ENCODE results near the gene PALLD.
"Not testable (repeated sequence)": the region's sequence is repeated elsewhere in the genome, so short reads cannot be mapped to it uniquely, and the experiment has no call there.

Gene PALLD

GRCh38 chr4:168920441-168921065, 423.7 kb downstream of the PALLD start:
- DNase-seq: no peak

DNA sequence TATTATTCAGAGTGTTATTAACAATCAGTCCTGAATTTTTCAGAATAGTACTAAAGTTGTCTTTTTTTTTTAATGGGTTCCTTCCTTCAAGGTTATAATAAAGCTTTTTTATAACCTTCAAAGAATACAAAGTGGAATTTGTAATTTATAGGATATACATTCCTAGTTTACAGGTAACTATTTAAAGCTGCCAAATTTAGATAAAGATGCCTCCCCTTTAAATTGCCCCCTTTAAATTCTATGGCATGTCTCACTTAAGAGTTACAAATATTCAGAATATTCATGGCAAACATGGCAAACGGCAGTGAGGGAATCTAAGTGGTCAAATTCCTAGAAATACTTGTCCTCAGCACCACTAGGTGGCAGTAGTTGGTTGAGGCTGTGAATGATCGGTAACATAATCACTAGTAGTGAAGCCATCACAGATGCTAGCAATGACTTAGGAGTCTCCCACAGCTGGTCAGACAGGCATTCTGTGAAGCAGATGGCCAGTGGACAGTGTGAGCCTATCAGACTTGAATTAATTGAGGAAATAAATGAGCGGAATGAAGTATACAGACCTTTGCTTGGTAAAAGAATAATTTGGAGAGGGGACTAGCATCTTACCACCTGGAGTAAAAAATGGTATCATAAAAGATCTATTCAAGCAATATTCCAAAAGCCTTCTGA, 426.8 kb downstream of the PALLD start:
- DNase-seq: peak; percentile 78 to 89 (median 80)

GRCh38 chr4:168924667-168925066, 427.8 kb downstream of the PALLD start:
- no peak for DNase-seq

- DNase-seq: no peak
Observed at GRCh38 chr4:168925789-168926490, 429.1 kb downstream of the PALLD start.

GRCh38 chr4:168928346-168928745, 431.5 kb downstream of the PALLD start:
- DNase-seq: no peak

- DNase-seq: no peak
Observed at GRCh38 chr4:168928875-168929274, 432.0 kb downstream of the PALLD start.

GRCh38 chr4:168930413-168931196, 433.8 kb downstream of the PALLD start:
- no peak for DNase-seq

DNA sequence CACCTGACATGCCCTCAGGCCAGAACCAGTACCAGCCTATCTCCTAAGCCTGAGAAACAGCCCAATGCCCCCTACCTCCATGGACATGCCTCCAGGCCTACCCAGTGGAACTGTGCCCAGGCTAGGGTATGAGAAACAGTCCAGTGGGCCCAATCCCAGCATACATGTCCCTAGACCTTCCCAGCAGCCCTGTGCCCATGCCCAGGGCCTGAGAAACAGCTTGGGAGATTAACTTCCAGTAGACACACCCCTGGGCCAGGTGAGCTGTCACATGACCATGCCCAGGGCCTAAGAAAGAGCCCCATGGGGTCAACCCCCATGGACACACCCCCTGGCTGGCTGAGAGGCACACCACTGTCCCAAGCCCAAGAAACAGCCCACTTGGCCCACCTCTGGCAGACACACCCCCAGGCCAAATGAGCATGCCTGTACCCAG, 434.4 kb downstream of the PALLD start:
- no peak for DNase-seq

DNA sequence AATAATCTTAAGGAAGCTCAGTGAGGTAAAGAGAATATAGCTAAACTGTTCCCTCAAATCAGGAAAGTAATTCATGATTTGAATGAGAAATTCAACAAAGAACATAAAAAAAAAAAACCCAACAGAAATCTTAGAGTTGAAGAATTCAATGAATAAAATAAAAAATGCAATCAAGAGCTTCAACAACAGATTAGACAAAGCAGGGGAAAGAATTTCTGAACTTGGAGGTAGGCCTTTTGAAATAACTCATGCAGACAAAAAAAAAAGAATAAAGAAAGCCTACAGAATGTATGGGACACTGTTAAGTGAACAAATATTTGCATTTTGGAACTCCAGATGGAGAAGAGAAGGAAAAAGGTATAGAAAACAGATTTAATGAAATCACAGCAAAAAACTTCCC, 435.3 kb downstream of the PALLD start:
- DNase-seq: no peak

- no peak for DNase-seq
Observed at GRCh38 chr4:168933423-168933822, 436.6 kb downstream of the PALLD start.

- DNase-seq: not testable (repeated sequence)
Observed at GRCh38 chr4:168937473-168937872, 440.6 kb downstream of the PALLD start.

GRCh38 chr4:168942985-168943384, 446.1 kb downstream of the PALLD start:
- DNase-seq: peak in 1 of 4 experiments; percentile 3

- DNase-seq: no peak
Observed at GRCh38 chr4:168945291-168945690, 448.4 kb downstream of the PALLD start.

DNA sequence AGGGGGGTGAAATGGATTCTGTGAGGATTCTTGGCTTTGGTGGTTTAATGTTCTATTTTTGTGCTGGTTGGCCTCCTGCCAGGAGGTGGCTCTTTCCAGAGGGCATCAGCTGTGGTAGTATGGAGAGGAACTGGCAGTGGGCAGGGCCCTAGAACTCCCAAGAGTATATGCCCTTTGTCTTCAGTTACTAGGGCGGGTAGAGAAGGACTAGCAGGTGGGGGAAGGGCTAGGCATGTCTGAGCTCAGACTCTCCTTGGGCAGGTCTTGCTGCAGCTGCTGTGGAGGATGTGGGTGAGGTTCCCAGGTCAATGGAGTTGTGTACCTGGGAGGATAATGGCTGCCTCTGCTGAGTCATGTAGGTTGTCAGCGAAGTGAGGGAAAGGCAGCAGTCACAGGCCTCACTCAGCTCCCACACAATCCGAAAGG, 456.0 kb downstream of the PALLD start:
- not testable (repeated sequence) for DNase-seq

GRCh38 chr4:168955674-168956073, 458.8 kb downstream of the PALLD start:
- no peak for DNase-seq

GRCh38 chr4:168960716-168961115, 463.9 kb downstream of the PALLD start:
- DNase-seq: no peak

DNA sequence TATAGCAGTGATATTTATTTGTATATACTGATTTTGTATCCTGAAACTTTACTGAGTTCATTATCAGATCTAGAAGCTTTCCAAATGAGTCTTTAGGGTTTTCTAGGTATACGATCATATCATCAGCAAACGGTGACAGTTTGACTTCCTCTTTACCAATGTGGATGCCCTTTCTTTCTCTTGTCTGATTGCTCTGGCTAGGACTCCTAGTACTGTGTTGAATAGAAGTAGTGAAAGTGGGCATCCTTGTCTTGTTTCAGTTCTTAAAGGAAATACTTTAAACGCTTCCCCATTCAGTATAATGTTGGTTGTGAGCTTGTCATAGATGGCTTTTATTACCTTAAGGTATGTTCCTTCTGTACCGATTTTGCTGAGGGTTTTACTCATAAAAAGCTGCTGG, 475.7 kb downstream of the PALLD start:
- DNase-seq: no peak

Data from suppressor macrophage (primary cell).